Brain microvascular endothelial cell (primary cell): Measurements from ENCODE around the gene RIC8B.

Experiments
- DNase-seq: peaks from one replicate; pipeline ENCODE4 v3.0.0-alpha.2; 2020
- H3K27ac ChIP-seq: fragments of 250-450 bp; sonication (Bioruptor Pico); 2 replicates; pipeline ENCODE4 v1.5.1; 2020; ENCODE audit warnings: mild to moderate bottlenecking, moderate library complexity
- H3K27me3 ChIP-seq: fragments of 250-450 bp; sonication (Bioruptor Pico); replicated peaks from 2 replicates; pipeline ENCODE4 v1.5.1; 2020; ENCODE audit warnings: mild to moderate bottlenecking
- H3K36me3 ChIP-seq: fragments of 250-450 bp; sonication (Bioruptor Pico); replicated peaks from 2 replicates; pipeline ENCODE4 v1.5.1; 2020; ENCODE audit warnings: mild to moderate bottlenecking
- H3K4me3 ChIP-seq: 2 replicates; pipeline ENCODE4 v1.5.1; 2011; ENCODE audit warnings: low read depth, mild to moderate bottlenecking, control low read depth, low read length, moderate library complexity
- in situ Hi-C: cut with HindIII; loops from 2 replicates; pipeline ENCODE4 v1.10.0; 2017; ENCODE audit warnings: low sequenced_read_pairs, low pct_ligation_motif_present
- TF ChIP-seq, protein P1 (sequence below): IDR thresholded peaks from 2 replicates; pipeline ENCODE4 v1.5.1; 2011; ENCODE audit warnings: low read depth, mild to moderate bottlenecking, moderate library complexity, low read length, control low read depth, inconsistent platforms; ENCODE audit errors: missing control alignments

RIC8B gene

DNA sequence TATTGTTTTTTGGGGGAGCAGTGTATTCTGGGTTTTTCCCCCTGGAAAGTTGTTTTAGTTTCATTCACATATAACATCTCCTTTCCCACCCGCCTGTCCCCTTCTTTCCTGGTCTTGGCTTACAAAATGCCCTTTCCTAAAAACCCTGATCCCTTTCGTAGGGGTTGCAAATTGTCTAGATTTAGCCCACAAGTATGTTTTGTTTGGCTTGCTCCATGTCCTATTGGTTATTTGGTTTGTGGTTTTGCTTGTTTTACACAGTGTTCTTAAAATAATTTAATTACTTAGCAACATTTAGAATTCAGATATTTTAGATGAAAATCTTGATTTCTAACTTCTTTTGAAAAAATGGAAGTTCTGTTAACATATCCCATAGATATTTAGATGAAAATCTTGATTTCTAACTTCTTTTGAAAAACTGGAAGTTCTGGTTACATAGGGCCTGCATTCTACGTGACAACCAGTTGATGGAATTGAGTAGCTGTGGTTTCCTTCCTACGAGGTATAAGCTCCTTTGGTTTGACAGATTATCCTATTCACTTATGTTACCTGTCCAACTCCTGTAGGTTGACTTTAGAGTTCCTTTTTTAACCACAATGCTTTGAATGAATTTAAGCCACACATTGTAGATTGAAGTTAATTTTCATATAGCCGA lies 92.1 kb downstream of the RIC8B start:
- TF ChIP-seq, protein P1, sequence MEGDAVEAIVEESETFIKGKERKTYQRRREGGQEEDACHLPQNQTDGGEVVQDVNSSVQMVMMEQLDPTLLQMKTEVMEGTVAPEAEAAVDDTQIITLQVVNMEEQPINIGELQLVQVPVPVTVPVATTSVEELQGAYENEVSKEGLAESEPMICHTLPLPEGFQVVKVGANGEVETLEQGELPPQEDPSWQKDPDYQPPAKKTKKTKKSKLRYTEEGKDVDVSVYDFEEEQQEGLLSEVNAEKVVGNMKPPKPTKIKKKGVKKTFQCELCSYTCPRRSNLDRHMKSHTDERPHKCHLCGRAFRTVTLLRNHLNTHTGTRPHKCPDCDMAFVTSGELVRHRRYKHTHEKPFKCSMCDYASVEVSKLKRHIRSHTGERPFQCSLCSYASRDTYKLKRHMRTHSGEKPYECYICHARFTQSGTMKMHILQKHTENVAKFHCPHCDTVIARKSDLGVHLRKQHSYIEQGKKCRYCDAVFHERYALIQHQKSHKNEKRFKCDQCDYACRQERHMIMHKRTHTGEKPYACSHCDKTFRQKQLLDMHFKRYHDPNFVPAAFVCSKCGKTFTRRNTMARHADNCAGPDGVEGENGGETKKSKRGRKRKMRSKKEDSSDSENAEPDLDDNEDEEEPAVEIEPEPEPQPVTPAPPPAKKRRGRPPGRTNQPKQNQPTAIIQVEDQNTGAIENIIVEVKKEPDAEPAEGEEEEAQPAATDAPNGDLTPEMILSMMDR = no peak
- Histone ChIP-seq H3K27ac (no peak overlapping the region), H3K4me3 (no peak overlapping the region), H3K36me3 (no peaks in the 10 kb centered on the region), H3K27me3 (no peaks in the 10 kb centered on the region)
- no peak for DNase-seq
- in situ Hi-C loops = no loop called here

DNA sequence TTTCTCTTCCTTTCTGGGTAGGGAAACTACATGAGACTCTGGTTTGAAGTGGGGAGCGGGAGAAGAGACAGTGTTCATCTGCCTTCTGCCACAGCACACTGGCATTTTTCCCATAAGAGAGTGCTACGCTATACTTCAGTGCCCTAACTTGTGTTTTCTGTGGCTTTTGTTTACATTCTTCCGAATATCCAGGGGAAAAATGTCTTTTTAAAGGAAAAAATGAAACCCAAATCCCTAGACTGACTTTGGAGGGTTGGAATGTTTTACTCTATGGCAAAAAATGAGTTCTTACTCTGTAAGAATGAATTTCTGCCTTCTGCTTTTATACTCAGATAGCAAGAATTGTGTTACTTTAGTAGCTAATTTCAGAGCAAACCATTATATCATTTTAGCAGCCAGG lies 93.2 kb downstream of the RIC8B start:
- H3K27me3 ChIP-seq = no peaks in the 10 kb centered on the region
- in situ Hi-C loops = no loop called here
- DNase-seq = no peak
- H3K4me3 ChIP-seq = no peak overlapping the region
- no peak overlapping the region for H3K27ac ChIP-seq
- TF ChIP-seq, protein P1 = no peak
- no peaks in the 10 kb centered on the region for H3K36me3 ChIP-seq

DNA sequence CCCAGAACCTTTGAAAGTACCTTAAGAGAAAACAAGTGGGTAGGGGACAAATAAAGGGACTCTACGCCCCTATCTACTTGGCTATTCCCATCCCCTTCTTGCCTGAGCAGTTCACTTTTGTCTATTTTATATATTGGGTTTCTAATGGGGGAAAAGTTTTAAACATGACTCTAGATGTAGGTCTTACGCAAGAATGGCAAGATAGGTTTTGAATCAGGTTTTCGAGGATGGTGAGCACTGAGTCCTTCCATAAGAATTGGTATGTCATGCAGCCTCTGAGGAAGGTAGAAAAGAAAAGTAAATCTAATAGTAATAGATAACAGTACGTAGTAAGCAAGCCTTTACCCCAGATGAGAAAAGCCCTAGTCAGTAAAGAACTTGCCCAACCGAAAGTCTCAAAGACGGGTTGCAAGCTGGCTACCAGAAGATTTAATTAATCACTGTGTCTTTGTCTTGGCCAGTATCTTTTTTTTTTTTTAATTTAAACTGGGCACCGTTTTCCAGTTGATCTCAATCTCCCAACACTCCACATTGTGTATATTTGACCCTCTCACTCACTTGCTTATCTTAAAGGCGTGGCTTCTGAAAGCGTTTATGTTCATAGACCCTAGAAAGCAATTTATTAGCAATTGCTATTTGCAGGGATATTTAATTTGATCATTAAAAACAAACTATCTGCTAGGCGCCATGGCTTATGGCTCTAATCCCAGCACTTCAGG lies 94.7 kb downstream of the RIC8B start:
- in situ Hi-C loops = no loop called here
- Histone ChIP-seq H3K27ac (no peak overlapping the region), H3K27me3 (no peaks in the 10 kb centered on the region), H3K4me3 (no peak overlapping the region), H3K36me3 (no peaks in the 10 kb centered on the region)
- no peak for DNase-seq
- TF ChIP-seq, protein P1 = no peak

DNA sequence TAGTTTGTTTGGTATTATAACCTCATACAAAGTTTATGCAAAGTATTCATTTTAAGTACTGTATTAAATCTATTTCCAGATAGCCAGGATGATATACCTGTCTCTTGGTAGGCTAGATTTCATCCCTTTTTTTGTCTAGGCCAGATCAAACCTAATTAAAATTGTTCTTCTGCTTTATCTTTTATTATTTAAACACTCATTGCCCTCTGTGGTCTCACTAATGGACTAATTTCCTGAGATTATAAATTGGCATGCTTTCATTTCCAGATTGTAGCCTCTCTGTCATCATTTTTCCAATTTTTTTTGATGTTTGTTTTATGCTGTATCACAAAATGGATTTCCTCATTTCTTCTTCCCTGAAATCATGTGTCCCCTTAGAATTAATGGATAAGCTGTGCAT lies 95.6 kb downstream of the RIC8B start:
- Histone ChIP-seq H3K36me3 (no peaks in the 10 kb centered on the region), H3K27me3 (no peaks in the 10 kb centered on the region), H3K27ac (no peak overlapping the region), H3K4me3 (no peak overlapping the region)
- TF ChIP-seq, protein P1 = no peak
- in situ Hi-C loops = no loop called here
- no peak for DNase-seq

DNA sequence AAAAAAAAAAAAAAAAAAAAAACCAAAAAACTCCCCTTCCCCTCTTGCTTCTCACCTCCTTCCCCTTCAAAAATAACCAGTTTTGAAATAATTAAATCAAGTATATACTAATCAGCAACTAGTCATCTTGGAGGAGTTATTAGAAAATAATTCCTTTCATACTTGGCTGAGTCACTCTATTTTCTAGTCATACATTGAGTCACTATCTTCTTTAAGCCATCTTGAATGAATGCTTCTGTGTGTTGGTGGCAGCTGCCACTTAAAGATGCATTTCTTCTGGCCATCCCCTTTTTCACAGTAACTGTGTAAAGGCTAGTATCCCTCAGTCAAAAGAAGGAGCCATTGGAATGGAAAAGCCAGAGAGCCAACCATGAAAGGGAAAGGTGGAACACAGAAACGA lies 97.0 kb downstream of the RIC8B start:
- no peak for DNase-seq
- TF ChIP-seq, protein P1 = no peak
- in situ Hi-C loops = no loop called here
- H3K4me3 ChIP-seq = no peak overlapping the region
- H3K27ac ChIP-seq = no peak overlapping the region
- no peaks in the 10 kb centered on the region for H3K36me3 ChIP-seq
- H3K27me3 ChIP-seq = no peaks in the 10 kb centered on the region
